GM23338 (cell line): ENCODE results near the gene GNAZ. TPM values are rescaled to one million over a fixed set of nuclear protein-coding genes. Genes with fewer than 3 reads are reported as not detected.

ENCODE experiments used
- ATAC-seq: fragments of 200-7000 bp; cut with Tn5 transposase; 3 replicates; pipeline ENCODE4 v1.9.1; 2020
- DNase-seq: peaks from one replicate; pipeline ENCODE4 v3.0.0-alpha.2; 2015; ENCODE audit warnings: low spot score
- H2AFZ ChIP-seq: fragments of 200-600 bp; sonication (generic); 2 replicates; pipeline ENCODE4 v1.8.0; 2016; ENCODE audit warnings: antibody characterized with exemption, mild to moderate bottlenecking, moderate library complexity
- H3F3A ChIP-seq: fragments of 200-600 bp; sonication (generic); replicated peaks from 2 replicates; pipeline ENCODE4 v1.8.0; 2017; ENCODE audit warnings: antibody characterized with exemption, mixed run types, low read depth
- H3K27ac ChIP-seq: fragments of 200-600 bp; sonication (generic); 2 replicates; pipeline ENCODE4 v1.6.1; 2016; ENCODE audit warnings: low read depth
- H3K27me3 ChIP-seq: fragments of 200-600 bp; sonication (generic); 2 replicates; pipeline ENCODE4 v1.8.0; 2016; ENCODE audit warnings: mild to moderate bottlenecking, mixed run types, moderate library complexity; ENCODE audit not compliant: insufficient read depth
- H3K36me3 ChIP-seq: fragments of 200-600 bp; sonication (generic); 2 replicates; pipeline ENCODE4 v1.8.0; 2016; ENCODE audit warnings: mild to moderate bottlenecking; ENCODE audit not compliant: insufficient read depth
- H3K4me1 ChIP-seq: fragments of 200-600 bp; sonication (generic); 2 replicates; pipeline ENCODE4 v1.8.0; 2016; ENCODE audit warnings: mild to moderate bottlenecking, moderate library complexity; ENCODE audit not compliant: insufficient read depth
- H3K4me2 ChIP-seq: fragments of 200-600 bp; sonication (generic); 2 replicates; pipeline ENCODE4 v1.7.1; 2017; ENCODE audit warnings: mixed run types
- H3K4me3 ChIP-seq: fragments of 200-600 bp; sonication (generic); 2 replicates; pipeline ENCODE4 v1.6.1; 2016; ENCODE audit warnings: mixed run types
- H3K79me2 ChIP-seq: fragments of 200-600 bp; sonication (generic); replicated peaks from 2 replicates; pipeline ENCODE4 v1.8.0; 2017; ENCODE audit warnings: mild to moderate bottlenecking; ENCODE audit not compliant: insufficient read depth
- H3K9me2 ChIP-seq: fragments of 200-600 bp; sonication (generic); 2 replicates; pipeline ENCODE4 v1.8.0; 2017; ENCODE audit not compliant: insufficient read depth
- H4K20me1 ChIP-seq: fragments of 200-600 bp; sonication (generic); replicated peaks from 2 replicates; pipeline ENCODE4 v1.8.0; 2017; ENCODE audit warnings: mild to moderate bottlenecking; ENCODE audit not compliant: insufficient read depth
- H3K27ac Mint-ChIP-seq: 2 replicates; pipeline ENCODE4 v1.8.0; 2020; ENCODE audit warnings: inconsistent platforms, mild to moderate bottlenecking, moderate library complexity, mixed read lengths
- H3K27me3 Mint-ChIP-seq: 3 replicates; pipeline ENCODE4 v1.8.0; 2022; ENCODE audit warnings: low read depth, mild to moderate bottlenecking, moderate library complexity, mixed read lengths, inconsistent platforms; ENCODE audit not compliant: insufficient read depth, poor library complexity
- H3K36me3 Mint-ChIP-seq: 3 replicates; pipeline ENCODE4 v1.8.0; 2021; ENCODE audit warnings: low read depth, mild to moderate bottlenecking, inconsistent platforms, moderate library complexity, mixed read lengths
- H3K4me1 Mint-ChIP-seq: 3 replicates; pipeline ENCODE4 v1.8.0; 2020; ENCODE audit warnings: mild to moderate bottlenecking, inconsistent platforms, mixed read lengths
- H3K4me3 Mint-ChIP-seq: 3 replicates; pipeline ENCODE4 v1.8.0; 2021; ENCODE audit warnings: moderate library complexity, mild to moderate bottlenecking, inconsistent platforms, mixed read lengths
- H3K9me3 Mint-ChIP-seq: 3 replicates; pipeline ENCODE4 v1.8.0; 2020; ENCODE audit warnings: moderate library complexity, mild to moderate bottlenecking, inconsistent platforms, mixed read lengths
- CREB1 ChIP-seq: fragments of 250-450 bp; sonication (Bioruptor Pico); IDR thresholded peaks from 2 replicates; pipeline ENCODE4 v1.5.0; 2020; ENCODE audit warnings: low read depth, mild to moderate bottlenecking, moderate library complexity
- EZH2 ChIP-seq: fragments of 200-600 bp; sonication (generic); IDR thresholded peaks from one replicate; pipeline ENCODE4 v1.8.0; 2017; ENCODE audit warnings: antibody characterized with exemption, mild to moderate bottlenecking, low read depth; ENCODE audit not compliant: unreplicated experiment
- NANOG ChIP-seq: IDR thresholded peaks from 2 replicates; pipeline ENCODE4 v1.6.1; 2016; ENCODE audit warnings: antibody characterized with exemption, borderline replicate concordance
- POLR2AphosphoS5 ChIP-seq: IDR thresholded peaks from 2 replicates; pipeline ENCODE4 v1.6.1; 2016; ENCODE audit warnings: antibody characterized with exemption, low read depth
- REST ChIP-seq: IDR thresholded peaks from one replicate; pipeline ENCODE4 v1.6.1; 2018; ENCODE audit warnings: antibody characterized with exemption; ENCODE audit not compliant: unreplicated experiment
- STAT1 ChIP-seq: IDR thresholded peaks from one replicate; pipeline ENCODE4 v1.6.1; 2016; ENCODE audit warnings: antibody characterized with exemption; ENCODE audit not compliant: unreplicated experiment
- ZNF114 ChIP-seq: fragments of 250-450 bp; sonication (Bioruptor Pico); IDR thresholded peaks from 2 replicates; pipeline ENCODE4 v1.5.0; 2020; ENCODE audit warnings: mild to moderate bottlenecking, moderate library complexity
- ZNF331 ChIP-seq: fragments of 250-450 bp; sonication (Bioruptor Pico); IDR thresholded peaks from 2 replicates; pipeline ENCODE4 v1.5.0; 2020; ENCODE audit warnings: low read depth, mild to moderate bottlenecking, moderate library complexity
- polyA plus RNA-seq: library from polyadenylated mRNA; unstranded; fragments of >200 nt; fragmentation: Nextera tagmentation; extraction: Ambion mirVana; gene quantifications from 2 replicates; pipeline ENCODE4 v1.2.1, GENCODE V29; 2016
- total RNA-seq: library from RNA; depleted of rRNA; stranded (reverse); fragments of >200 nt; shearing (Covaris generic); gene quantifications from 2 replicates; pipeline ENCODE4 v1.2.3, GENCODE V29; 2014
- TF ChIP-seq, protein P1 (sequence below): IDR thresholded peaks from 2 replicates; pipeline ENCODE4 v1.6.1; 2016; ENCODE audit warnings: antibody characterized with exemption
- TF ChIP-seq, protein P2 (sequence below), 2 experiments: fragments of 200-600 bp in 1 of 2; sonication (generic) in 1 of 2; conservative IDR thresholded peaks; 2 replicates each; pipeline versions ENCODE4 v1.5.1 to v1.6.1; 2016 to 2017; ENCODE audit warnings: antibody characterized with exemption in 2 of 2, low read depth in 2 of 2, mild to moderate bottlenecking in 2 of 2, moderate library complexity in 1 of 2

Gene GNAZ
- total and polyA plus RNA-seq, 2 experiments from 2014 or later: 2.9 to 11.1 TPM

DNA sequence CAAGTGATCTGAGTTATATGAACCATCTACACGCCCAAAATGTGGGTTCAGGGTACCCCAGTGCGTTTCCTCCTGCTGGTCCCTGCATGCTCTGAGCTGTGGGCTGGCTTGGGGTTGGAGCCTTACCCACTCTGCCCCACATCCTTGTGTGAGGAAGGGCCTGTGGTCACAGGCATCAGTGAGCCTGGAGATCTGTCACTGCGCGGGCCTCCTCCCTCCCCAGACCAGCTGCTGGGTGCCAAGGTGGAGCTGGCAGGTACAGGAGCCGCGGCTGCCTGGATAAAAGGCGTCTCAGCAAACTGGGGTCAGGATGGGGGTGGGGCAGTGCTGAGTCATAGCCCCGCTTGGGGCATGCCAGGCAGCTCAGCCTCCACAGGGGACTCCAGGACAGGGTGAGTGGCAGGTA is 17.9 kb downstream of the GNAZ start:
- no peak overlapping the region for H3K4me2 ChIP-seq

More for the DNA sequence above, 17.9 kb downstream of the GNAZ start:
- Mint-ChIP-seq H3K4me1 (peaks cover 15% of the 10 kb centered on the region), H3K27ac (no peak overlapping the region), H3K36me3 (no peaks in the 10 kb centered on the region), H3K27me3 (peaks cover 7% of the 10 kb centered on the region), H3K4me3 (no peak overlapping the region), H3K9me3 (no peaks in the 10 kb centered on the region)
- Histone ChIP-seq H3K79me2 (no peaks in the 10 kb centered on the region), H3K36me3 (no peaks in the 10 kb centered on the region), H3K4me1 (no peaks in the 10 kb centered on the region; the same call in 1 of the 2 replicates), H3F3A (no peaks in the 10 kb centered on the region), H2AFZ (no peak overlapping the region), H3K4me3 (no peak overlapping the region), H3K9me2 (no peaks in the 10 kb centered on the region), H3K27me3 (no peaks in the 10 kb centered on the region), H4K20me1 (no peaks in the 10 kb centered on the region; the same call in 1 of the 2 replicates), H3K27ac (no peak overlapping the region)
- peak; percentile 44 for DNase-seq
- no peak for TF ChIP-seq NANOG
- TF ChIP-seq REST: no peak
- no peak for TF ChIP-seq POLR2AphosphoS5
- TF ChIP-seq, protein P1, sequence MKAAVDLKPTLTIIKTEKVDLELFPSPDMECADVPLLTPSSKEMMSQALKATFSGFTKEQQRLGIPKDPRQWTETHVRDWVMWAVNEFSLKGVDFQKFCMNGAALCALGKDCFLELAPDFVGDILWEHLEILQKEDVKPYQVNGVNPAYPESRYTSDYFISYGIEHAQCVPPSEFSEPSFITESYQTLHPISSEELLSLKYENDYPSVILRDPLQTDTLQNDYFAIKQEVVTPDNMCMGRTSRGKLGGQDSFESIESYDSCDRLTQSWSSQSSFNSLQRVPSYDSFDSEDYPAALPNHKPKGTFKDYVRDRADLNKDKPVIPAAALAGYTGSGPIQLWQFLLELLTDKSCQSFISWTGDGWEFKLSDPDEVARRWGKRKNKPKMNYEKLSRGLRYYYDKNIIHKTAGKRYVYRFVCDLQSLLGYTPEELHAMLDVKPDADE: no peak
- no peak for TF ChIP-seq STAT1
- no peak for TF ChIP-seq EZH2
- TF ChIP-seq CREB1 (CRISPR knock-in tag): no peak
- TF ChIP-seq, protein P2, sequence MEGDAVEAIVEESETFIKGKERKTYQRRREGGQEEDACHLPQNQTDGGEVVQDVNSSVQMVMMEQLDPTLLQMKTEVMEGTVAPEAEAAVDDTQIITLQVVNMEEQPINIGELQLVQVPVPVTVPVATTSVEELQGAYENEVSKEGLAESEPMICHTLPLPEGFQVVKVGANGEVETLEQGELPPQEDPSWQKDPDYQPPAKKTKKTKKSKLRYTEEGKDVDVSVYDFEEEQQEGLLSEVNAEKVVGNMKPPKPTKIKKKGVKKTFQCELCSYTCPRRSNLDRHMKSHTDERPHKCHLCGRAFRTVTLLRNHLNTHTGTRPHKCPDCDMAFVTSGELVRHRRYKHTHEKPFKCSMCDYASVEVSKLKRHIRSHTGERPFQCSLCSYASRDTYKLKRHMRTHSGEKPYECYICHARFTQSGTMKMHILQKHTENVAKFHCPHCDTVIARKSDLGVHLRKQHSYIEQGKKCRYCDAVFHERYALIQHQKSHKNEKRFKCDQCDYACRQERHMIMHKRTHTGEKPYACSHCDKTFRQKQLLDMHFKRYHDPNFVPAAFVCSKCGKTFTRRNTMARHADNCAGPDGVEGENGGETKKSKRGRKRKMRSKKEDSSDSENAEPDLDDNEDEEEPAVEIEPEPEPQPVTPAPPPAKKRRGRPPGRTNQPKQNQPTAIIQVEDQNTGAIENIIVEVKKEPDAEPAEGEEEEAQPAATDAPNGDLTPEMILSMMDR (conservative IDR thresholded peaks at IDR 0.05; ENCODE audit: low read depth in 2 of 2): no peak
- TF ChIP-seq ZNF331 (CRISPR knock-in tag): no peak
- TF ChIP-seq ZNF114 (CRISPR knock-in tag): no peak
- ATAC-seq: peak; percentile 75
